ENCODE measurements around the gene PCGF5. TPM values are rescaled to one million over a fixed set of nuclear protein-coding genes. Genes with fewer than 3 reads are reported as not detected.

Gene PCGF5
- total RNA-seq, 4 donors from 2014 or later, result 46.2 to 63.5 (median 49.1) TPM

- Histone ChIP-seq H3K4me3 (no peak overlapping the region), H3K27me3 (no peaks in the 10 kb centered on the region), H3K4me1 (peaks cover 22 to 27% of the 10 kb centered on the region in 2 donors), H3K36me3 (no peaks in the 10 kb centered on the region), H3K27ac (no peak overlapping the region), H3K9me3 (no peaks in the 10 kb centered on the region)
- DNase-seq (no peak), ATAC-seq (no peak)
- in situ Hi-C loops (cut with MboI; ENCODE audit: low sequenced_read_pairs in 4 of 4) (loop anchor here in 3 of 4 donors (10.0 kb wide), 1 partner anchor 46 kb away; no protein-coding TSS in a partner anchor), intact Hi-C loops (cut with DNase I; ENCODE audit: low total_unique reads) (no loop called here)
- TF ChIP-seq CTCF (IDR thresholded peaks at IDR 0.05 in 4 of 5, conservative IDR thresholded peaks at IDR 0.05 in 1 of 5), result no peak
- no peak for TF ChIP-seq POLR2A (IDR thresholded peaks at IDR 0.05)
Observed at GRCh38 chr10:91210435-91210834, 10.0 kb upstream of the PCGF5 start.

GRCh38 chr10:91211675-91212074 lies 8.8 kb upstream of the PCGF5 start:
- H3K4me3 ChIP-seq, result no peak overlapping the region
- ATAC-seq (no peak), DNase-seq (no peak)
- peaks cover 18 to 24% of the 10 kb centered on the region in 2 donors for H3K4me1 ChIP-seq
- intact Hi-C loops (cut with DNase I; ENCODE audit: low total_unique reads), result no loop called here
- no peaks in the 10 kb centered on the region for H3K27me3 ChIP-seq
- no peak overlapping the region for H3K27ac ChIP-seq
- TF ChIP-seq POLR2A (IDR thresholded peaks at IDR 0.05) (no peak), CTCF (IDR thresholded peaks at IDR 0.05 in 4 of 5, conservative IDR thresholded peaks at IDR 0.05 in 1 of 5) (no peak)
- in situ Hi-C loops (cut with MboI; ENCODE audit: low sequenced_read_pairs in 4 of 4), result loop anchor here in 3 of 4 donors (10.0 kb wide), 1 partner anchor 47 kb away; no protein-coding TSS in a partner anchor
- H3K36me3 ChIP-seq, result no peaks in the 10 kb centered on the region
- no peaks in the 10 kb centered on the region for H3K9me3 ChIP-seq

- intact Hi-C loops (cut with DNase I; ENCODE audit: low total_unique reads), result no loop called here
- no peaks in the 10 kb centered on the region for H3K9me3 ChIP-seq
- no peak for DNase-seq
- no peaks in the 10 kb centered on the region for H3K36me3 ChIP-seq
- in situ Hi-C loops (cut with MboI; ENCODE audit: low sequenced_read_pairs in 4 of 4), result loop anchor here in 3 of 4 donors (10.0 kb wide), 1 partner anchor 50 kb away; no protein-coding TSS in a partner anchor
- H3K27ac ChIP-seq, result no peak overlapping the region
- TF ChIP-seq CTCF (IDR thresholded peaks at IDR 0.05 in 4 of 5, conservative IDR thresholded peaks at IDR 0.05 in 1 of 5) (no peak), POLR2A (IDR thresholded peaks at IDR 0.05) (no peak)
- H3K4me3 ChIP-seq, result no peak overlapping the region
- H3K27me3 ChIP-seq, result no peaks in the 10 kb centered on the region
- ATAC-seq, result no peak
- H3K4me1 ChIP-seq, result peaks cover 7 to 25% of the 10 kb centered on the region in 2 donors
Observed at GRCh38 chr10:91214911-91215310, 5.6 kb upstream of the PCGF5 start.

- H3K9me3 ChIP-seq, result no peaks in the 10 kb centered on the region
- H3K4me3 ChIP-seq, result no peak overlapping the region
- no peaks in the 10 kb centered on the region for H3K27me3 ChIP-seq
- ATAC-seq, result no peak
- in situ Hi-C loops (cut with MboI; ENCODE audit: low sequenced_read_pairs in 4 of 4), result loop anchor here in 3 of 4 donors (10.0 kb wide), 1 partner anchor 51 kb away; no protein-coding TSS in a partner anchor
- TF ChIP-seq CTCF (IDR thresholded peaks at IDR 0.05 in 4 of 5, conservative IDR thresholded peaks at IDR 0.05 in 1 of 5) (no peak), POLR2A (IDR thresholded peaks at IDR 0.05) (no peak)
- intact Hi-C loops (cut with DNase I; ENCODE audit: low total_unique reads), result no loop called here
- H3K27ac ChIP-seq, result no peak overlapping the region
- no peaks in the 10 kb centered on the region for H3K36me3 ChIP-seq
- peaks cover 7 to 29% of the 10 kb centered on the region in 2 donors for H3K4me1 ChIP-seq
- DNase-seq, result no peak
Observed at GRCh38 chr10:91215384-91215783, 5.1 kb upstream of the PCGF5 start.

All from gastrocnemius medialis (tissue), 4 donors.